ENCODE data around the gene IDE.

DNA sequence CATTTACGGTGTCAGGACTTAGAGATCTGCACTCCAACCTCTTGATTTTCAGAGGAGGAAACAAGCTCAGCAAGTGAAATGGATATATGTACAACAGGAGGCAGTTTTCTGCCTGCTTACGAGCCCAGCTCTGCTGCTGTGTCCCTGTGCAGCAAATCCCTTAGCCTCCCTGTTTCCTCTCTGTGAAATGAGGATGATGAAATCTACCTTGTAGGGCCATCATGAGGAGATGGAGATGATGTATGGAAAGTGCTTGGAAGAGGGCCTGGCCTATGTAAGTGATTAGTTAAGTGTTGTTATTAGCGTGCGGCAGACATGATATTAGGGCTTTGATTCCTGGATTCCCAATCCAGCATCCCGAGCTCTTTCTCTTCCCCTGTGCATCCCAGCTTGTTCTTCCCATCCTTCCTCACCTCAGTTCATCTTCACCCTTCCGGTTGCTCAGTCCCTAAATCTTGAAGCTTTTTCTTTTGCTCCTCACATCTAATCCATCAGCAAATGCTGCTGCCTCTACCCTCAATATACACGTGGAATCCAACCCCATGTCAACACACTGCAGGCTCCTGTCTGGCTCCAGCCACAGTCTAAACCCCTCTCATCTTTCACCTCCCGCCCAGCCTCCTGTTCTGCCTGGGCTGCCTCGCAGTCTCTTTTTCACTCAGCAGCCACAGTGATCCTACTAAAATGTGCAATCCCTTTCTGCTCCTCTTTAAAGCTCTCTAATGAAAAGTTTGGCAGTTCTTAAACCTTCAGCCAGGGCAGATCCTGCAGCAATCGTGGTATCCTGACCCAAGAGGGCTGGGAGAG lies 169.1 kb downstream of the IDE start:
- TF ChIP-seq, protein P1, sequence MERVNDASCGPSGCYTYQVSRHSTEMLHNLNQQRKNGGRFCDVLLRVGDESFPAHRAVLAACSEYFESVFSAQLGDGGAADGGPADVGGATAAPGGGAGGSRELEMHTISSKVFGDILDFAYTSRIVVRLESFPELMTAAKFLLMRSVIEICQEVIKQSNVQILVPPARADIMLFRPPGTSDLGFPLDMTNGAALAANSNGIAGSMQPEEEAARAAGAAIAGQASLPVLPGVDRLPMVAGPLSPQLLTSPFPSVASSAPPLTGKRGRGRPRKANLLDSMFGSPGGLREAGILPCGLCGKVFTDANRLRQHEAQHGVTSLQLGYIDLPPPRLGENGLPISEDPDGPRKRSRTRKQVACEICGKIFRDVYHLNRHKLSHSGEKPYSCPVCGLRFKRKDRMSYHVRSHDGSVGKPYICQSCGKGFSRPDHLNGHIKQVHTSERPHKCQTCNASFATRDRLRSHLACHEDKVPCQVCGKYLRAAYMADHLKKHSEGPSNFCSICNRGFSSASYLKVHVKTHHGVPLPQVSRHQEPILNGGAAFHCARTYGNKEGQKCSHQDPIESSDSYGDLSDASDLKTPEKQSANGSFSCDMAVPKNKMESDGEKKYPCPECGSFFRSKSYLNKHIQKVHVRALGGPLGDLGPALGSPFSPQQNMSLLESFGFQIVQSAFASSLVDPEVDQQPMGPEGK (CRISPR knock-in tag; IDR thresholded peaks at IDR 0.05; ENCODE audit: borderline replicate concordance) = no peak
- TF ChIP-seq ZNF565 (CRISPR knock-in tag; conservative IDR thresholded peaks at IDR 0.05; ENCODE audit: low read depth) = no peak
- TF ChIP-seq, protein P2, sequence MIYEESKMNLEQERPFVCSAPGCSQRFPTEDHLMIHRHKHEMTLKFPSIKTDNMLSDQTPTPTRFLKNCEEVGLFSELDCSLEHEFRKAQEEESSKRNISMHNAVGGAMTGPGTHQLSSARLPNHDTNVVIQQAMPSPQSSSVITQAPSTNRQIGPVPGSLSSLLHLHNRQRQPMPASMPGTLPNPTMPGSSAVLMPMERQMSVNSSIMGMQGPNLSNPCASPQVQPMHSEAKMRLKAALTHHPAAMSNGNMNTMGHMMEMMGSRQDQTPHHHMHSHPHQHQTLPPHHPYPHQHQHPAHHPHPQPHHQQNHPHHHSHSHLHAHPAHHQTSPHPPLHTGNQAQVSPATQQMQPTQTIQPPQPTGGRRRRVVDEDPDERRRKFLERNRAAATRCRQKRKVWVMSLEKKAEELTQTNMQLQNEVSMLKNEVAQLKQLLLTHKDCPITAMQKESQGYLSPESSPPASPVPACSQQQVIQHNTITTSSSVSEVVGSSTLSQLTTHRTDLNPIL (CRISPR knock-in tag; IDR thresholded peaks at IDR 0.05; ENCODE audit: low read depth) = no peak
- TF ChIP-seq, protein P3, sequence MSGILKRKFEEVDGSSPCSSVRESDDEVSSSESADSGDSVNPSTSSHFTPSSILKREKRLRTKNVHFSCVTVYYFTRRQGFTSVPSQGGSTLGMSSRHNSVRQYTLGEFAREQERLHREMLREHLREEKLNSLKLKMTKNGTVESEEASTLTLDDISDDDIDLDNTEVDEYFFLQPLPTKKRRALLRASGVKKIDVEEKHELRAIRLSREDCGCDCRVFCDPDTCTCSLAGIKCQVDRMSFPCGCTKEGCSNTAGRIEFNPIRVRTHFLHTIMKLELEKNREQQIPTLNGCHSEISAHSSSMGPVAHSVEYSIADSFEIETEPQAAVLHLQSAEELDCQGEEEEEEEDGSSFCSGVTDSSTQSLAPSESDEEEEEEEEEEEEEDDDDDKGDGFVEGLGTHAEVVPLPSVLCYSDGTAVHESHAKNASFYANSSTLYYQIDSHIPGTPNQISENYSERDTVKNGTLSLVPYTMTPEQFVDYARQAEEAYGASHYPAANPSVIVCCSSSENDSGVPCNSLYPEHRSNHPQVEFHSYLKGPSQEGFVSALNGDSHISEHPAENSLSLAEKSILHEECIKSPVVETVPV (CRISPR knock-in tag; IDR thresholded peaks at IDR 0.05) = no peak
- TF ChIP-seq OSR1 (CRISPR knock-in tag; IDR thresholded peaks at IDR 0.05) = no peak

Data from SK-N-SH treated with all-trans-retinoic acid at 6 μM for 48 hours (cell line).